MCF 10A (cell line): Measurements from ENCODE around the gene PSMD2. TPM values are rescaled to one million over a fixed set of nuclear protein-coding genes. Genes with fewer than 3 reads are reported as not detected.

Experiments
- BruUV-seq: library from RNA; stranded (reverse); fragments of 400-500 nt; replicated peaks from 2 replicates; lab custom pipeline; 2021; lab: Mats Ljungman, UMichigan
- CTCF ChIA-PET: fragments of 300-600 bp; sonication (Branson Sonifier 250); formaldehyde crosslinking; extraction: SDS; loops from one replicate; lab custom pipeline; 2021; ENCODE audit warnings: antibody characterized with exemption, inconsistent platforms; lab: Yijun Ruan, JAX
- POLR2A ChIA-PET: fragments of 300-600, 350-650 bp; sonication (Branson Sonifier 250); formaldehyde crosslinking; extraction: SDS; loops from one replicate; lab custom pipeline; 2020; ENCODE audit warnings: antibody characterized with exemption, inconsistent platforms; lab: Yijun Ruan, JAX
- DNase-seq: peaks from one replicate; pipeline ENCODE4 v3.0.0-alpha.2; 2018; ENCODE audit not compliant: unreplicated experiment
- H3K27ac Mint-ChIP-seq: one replicate; pipeline ENCODE4 v1.8.0; 2022; ENCODE audit warnings: mild to moderate bottlenecking, low read depth, mixed read lengths; ENCODE audit not compliant: unreplicated experiment
- H3K27me3 Mint-ChIP-seq: one replicate; pipeline ENCODE4 v1.8.0; 2022; ENCODE audit warnings: mixed read lengths; ENCODE audit not compliant: insufficient read depth, unreplicated experiment
- H3K36me3 Mint-ChIP-seq: one replicate; pipeline ENCODE4 v1.8.0; 2022; ENCODE audit warnings: mild to moderate bottlenecking, moderate library complexity, mixed read lengths; ENCODE audit not compliant: insufficient read depth, unreplicated experiment
- H3K4me1 Mint-ChIP-seq: one replicate; pipeline ENCODE4 v1.8.0; 2022; ENCODE audit warnings: mixed read lengths; ENCODE audit not compliant: insufficient read depth, unreplicated experiment
- H3K4me3 Mint-ChIP-seq: one replicate; pipeline ENCODE4 v1.8.0; 2022; ENCODE audit warnings: mild to moderate bottlenecking, moderate library complexity, mixed read lengths; ENCODE audit not compliant: unreplicated experiment
- H3K9me3 Mint-ChIP-seq: one replicate; pipeline ENCODE4 v1.8.0; 2022; ENCODE audit warnings: mixed read lengths; ENCODE audit not compliant: unreplicated experiment
- CTCF ChIP-seq: fragments of 200-600 bp; IDR thresholded peaks from one replicate; pipeline ENCODE4 v1.8.0; 2022; ENCODE audit warnings: antibody characterized with exemption, mild to moderate bottlenecking; ENCODE audit not compliant: unreplicated experiment
- intact Hi-C: fragments of 100-400 bp; cut with micrococcal nuclease; formaldehyde crosslinking; loops from 2 replicates; pipeline ENCODE4 v1.14.1; 2022
- total RNA-seq: library from RNA; stranded (reverse); gene quantifications from 2 replicates; pipeline ENCODE4 v1.2.3, GENCODE V29; 2022

PSMD2 gene
- total RNA-seq, 1 experiment from 2014 or later = 284 TPM

DNA sequence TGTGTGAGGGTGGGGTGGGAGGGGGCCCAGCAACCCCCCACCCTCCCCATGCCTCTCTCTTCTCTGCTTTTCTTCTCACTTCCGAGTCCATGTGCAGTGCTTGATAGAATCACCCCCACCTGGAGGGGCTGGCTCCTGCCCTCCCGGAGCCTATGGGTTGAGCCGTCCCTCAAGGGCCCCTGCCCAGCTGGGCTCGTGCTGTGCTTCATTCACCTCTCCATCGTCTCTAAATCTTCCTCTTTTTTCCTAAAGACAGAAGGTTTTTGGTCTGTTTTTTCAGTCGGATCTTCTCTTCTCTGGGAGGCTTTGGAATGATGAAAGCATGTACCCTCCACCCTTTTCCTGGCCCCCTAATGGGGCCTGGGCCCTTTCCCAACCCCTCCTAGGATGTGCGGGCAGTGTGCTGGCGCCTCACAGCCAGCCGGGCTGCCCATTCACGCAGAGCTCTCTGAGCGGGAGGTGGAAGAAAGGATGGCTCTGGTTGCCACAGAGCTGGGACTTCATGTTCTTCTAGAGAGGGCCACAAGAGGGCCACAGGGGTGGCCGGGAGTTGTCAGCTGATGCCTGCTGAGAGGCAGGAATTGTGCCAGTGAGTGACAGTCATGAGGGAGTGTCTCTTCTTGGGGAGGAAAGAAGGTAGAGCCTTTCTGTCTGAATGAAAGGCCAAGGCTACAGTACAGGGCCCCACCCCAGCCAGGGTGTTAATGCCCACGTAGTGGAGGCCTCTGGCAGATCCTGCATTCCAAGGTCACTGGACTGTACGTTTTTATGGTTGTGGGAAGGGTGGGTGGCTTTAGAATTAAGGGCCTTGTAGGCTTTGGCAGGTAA is 46.5 kb downstream of the PSMD2 start:
- intact Hi-C loops = no loop called here
- POLR2A ChIA-PET = interaction anchor here (0.6 to 1.6 kb wide), 3 partner anchors 9 to 397 kb away, joined by 3 to 5 read pairs (median 4); partner anchors contain the start of genes CLCN2 and POLR2H
- CTCF ChIA-PET = interaction anchor here (0.6 to 1.4 kb wide), 10 partner anchors 8 to 157 kb away, joined by 3 to 5 read pairs (median 3); partner anchors contain the start of gene EEF1AKMT4
- BruUV-seq = no TSS peak
- TF ChIP-seq CTCF = peak; percentile 45
- Mint-ChIP-seq H3K36me3 (peaks cover 27% of the 10 kb centered on the region), H3K27me3 (no peaks in the 10 kb centered on the region), H3K4me1 (peaks cover 13% of the 10 kb centered on the region), H3K9me3 (no peaks in the 10 kb centered on the region), H3K4me3 (no peak overlapping the region), H3K27ac (no peak overlapping the region)
- peak; percentile 84 for DNase-seq

DNA sequence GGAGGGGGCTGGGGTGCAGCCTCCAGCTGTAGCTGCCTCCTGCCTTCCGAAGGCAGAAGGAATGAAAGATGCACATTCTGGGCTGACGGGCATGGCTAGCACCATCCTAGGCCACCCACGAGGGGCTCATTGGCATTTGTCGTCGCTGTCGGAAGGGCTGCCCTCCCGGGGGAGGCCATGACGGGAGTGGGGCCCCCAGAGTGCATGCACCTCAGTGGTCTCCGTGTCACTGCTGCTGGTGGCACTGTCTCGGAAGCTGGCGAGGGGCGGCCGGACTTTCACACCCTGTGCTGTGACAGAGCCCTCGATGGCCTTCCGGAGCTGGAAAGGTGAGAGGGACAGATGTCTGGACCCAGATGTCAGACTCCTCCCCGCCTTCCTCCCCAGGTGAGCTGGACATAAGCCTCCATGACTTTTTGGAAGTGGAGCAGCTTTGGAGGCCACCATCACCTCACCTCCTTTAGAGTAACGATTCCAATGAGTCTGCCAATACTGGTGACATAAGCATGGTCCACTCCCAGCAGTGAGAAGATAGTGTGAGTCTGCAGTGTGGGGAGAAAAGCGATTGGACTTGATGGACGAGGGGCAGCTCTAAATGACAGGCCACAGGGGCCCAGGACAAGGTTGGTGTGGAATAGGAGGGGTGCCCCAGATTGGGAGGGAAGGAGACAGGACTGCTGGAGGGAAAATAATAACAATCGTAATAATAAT is 47.6 kb downstream of the PSMD2 start:
- Mint-ChIP-seq H3K36me3 (peaks cover 31% of the 10 kb centered on the region), H3K27me3 (no peaks in the 10 kb centered on the region), H3K27ac (no peak overlapping the region), H3K9me3 (no peaks in the 10 kb centered on the region), H3K4me3 (no peak overlapping the region), H3K4me1 (peaks cover 11% of the 10 kb centered on the region)
- ChIA-PET POLR2A (interaction anchor here (0.7 to 1.6 kb wide), 3 partner anchors 10 to 201 kb away, joined by 3 to 4 read pairs (median 3); no protein-coding TSS in a partner anchor), CTCF (interaction anchor here (1.4 kb wide), 2 partner anchors 9 to 25 kb away, joined by 3 to 7 read pairs; no protein-coding TSS in a partner anchor)
- TF ChIP-seq CTCF = no peak
- no TSS peak for BruUV-seq
- intact Hi-C loops = no loop called here
- DNase-seq = no peak

GRCh38 chr3:184347321-184348056 is 48.4 kb downstream of the PSMD2 start:
- TF ChIP-seq CTCF = no peak
- Mint-ChIP-seq H3K4me3 (no peak overlapping the region), H3K36me3 (peaks cover 36% of the 10 kb centered on the region), H3K27me3 (no peaks in the 10 kb centered on the region), H3K27ac (no peak overlapping the region), H3K9me3 (no peaks in the 10 kb centered on the region), H3K4me1 (peaks cover 7% of the 10 kb centered on the region)
- POLR2A ChIA-PET = interaction anchor here (0.7 to 2.0 kb wide), 3 partner anchors 13 to 200 kb away, joined by 3 to 6 read pairs (median 4); no protein-coding TSS in a partner anchor
- CTCF ChIA-PET = interaction anchor here (1.1 to 1.4 kb wide), 3 partner anchors 8 to 24 kb away, joined by 3 to 7 read pairs (median 3); no protein-coding TSS in a partner anchor
- intact Hi-C loops = no loop called here
- no peak for DNase-seq
- BruUV-seq = TSS peak; percentile 17
